Esophagus muscularis mucosa (tissue), 3 donors: ENCODE results near the gene PIK3R6.

Experiments
- EP300 ChIP-seq: sonication (generic); formaldehyde crosslinking; IDR thresholded peaks from one replicate; pipeline ENCODE4 v1.6.1; 2017; ENCODE audit warnings: antibody characterized with exemption
- TF ChIP-seq, protein P1 (sequence below), 3 experiments: fragments of 200-600 bp in 2 of 3; fragments of 450-650 bp in 1 of 3; sonication (generic) in 2 of 3; IDR thresholded peaks; one replicate each; pipeline ENCODE4 v1.5.1; 2017 to 2019; ENCODE audit warnings: antibody characterized with exemption in 3 of 3, mild to moderate bottlenecking in 2 of 3, moderate library complexity in 1 of 3

DNA sequence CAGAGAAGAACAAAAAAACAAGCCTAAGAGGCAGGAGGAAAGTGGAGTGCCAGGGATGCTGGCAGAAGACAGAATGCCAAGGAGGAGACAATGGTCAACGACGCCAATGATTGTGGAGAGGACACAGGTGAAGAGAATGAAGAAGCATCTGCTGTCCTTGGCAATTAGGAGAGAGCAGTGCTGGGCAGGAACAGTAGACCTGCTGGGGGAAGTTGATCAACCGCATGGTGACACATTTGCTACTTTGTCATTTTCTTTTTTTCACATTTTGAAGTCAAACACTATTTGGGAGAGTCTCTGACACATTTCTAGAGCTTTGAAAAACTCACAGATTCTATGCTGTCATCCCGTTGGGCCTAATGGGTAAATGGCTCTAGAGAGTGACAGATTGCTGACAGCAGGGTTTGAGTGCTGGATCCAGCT, 1.1 kb upstream of the PIK3R6 start:
- TF ChIP-seq EP300: no peak
- TF ChIP-seq, protein P1, sequence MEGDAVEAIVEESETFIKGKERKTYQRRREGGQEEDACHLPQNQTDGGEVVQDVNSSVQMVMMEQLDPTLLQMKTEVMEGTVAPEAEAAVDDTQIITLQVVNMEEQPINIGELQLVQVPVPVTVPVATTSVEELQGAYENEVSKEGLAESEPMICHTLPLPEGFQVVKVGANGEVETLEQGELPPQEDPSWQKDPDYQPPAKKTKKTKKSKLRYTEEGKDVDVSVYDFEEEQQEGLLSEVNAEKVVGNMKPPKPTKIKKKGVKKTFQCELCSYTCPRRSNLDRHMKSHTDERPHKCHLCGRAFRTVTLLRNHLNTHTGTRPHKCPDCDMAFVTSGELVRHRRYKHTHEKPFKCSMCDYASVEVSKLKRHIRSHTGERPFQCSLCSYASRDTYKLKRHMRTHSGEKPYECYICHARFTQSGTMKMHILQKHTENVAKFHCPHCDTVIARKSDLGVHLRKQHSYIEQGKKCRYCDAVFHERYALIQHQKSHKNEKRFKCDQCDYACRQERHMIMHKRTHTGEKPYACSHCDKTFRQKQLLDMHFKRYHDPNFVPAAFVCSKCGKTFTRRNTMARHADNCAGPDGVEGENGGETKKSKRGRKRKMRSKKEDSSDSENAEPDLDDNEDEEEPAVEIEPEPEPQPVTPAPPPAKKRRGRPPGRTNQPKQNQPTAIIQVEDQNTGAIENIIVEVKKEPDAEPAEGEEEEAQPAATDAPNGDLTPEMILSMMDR (IDR thresholded peaks at IDR 0.05): no peak
